ENCODE data around the gene UBE2Q2. TPM values are rescaled to one million over a fixed set of nuclear protein-coding genes. Genes with fewer than 3 reads are reported as not detected.
"Not testable (repeated sequence)": the region's sequence is repeated elsewhere in the genome, so short reads cannot be mapped to it uniquely, and the experiment has no call there.

The UBE2Q2 gene
- 37.0 and 38.9 TPM in 2 replicates for total RNA-seq

DNA sequence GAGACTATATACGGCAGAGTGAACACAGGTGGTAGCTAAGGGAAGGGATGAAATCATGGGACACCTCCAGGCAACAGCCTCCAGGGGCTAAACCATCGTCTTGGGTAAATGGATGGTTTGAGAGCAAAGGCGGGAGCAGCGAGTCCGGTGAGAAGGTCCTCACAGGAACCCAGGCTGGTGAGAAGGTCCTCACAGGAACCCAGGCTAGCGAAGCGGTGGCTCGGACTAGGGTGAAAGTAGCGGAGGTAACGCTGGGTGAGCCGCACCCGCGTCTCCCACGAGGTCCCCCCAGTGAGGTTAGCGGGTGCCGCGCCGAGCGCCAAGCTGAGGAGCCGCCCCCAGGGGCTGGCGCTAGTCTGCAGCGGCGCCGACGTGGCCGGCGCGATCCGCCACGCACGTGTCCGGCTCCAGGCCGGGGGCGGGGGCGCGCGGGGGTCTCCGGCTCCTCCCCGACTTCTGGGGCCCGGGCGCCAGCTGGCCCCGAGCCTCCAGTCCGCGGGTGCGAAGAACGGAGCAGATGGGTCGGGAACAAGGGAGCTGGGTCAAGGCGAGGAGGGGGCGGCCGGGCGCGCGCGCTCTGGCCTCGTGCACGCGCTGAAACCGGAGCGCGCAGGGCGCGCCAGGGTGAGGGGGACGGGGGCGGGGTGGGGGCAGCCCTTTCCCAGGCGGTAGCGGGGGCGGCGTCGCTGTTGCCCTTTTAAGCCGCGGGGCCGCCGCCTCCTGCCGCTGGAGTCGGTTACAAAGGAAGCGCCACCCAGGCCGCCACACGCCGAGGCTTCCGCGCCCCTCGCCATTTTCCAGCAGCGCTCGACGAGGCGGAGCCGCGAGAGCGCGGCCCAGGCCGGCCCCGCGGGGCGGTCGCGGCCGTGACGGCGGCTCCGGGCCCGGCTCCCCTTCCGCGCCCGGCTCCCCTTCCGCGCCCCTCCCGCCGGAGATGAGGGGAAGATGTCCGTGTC is at the start of gene UBE2Q2:
Gene UBE2Q2 (plus strand): TSS at position 726 of the 956 bp plus-strand sequence. CDS start 220 bp downstream, at position 946.
- intact Hi-C loops (cut with micrococcal nuclease): loop anchor here (5.0 to 10.0 kb wide), 4 partner anchors 266 to 1298 kb away; partner anchors contain the start of genes ARID3B, CSK, ISL2 and PTPN9

DNA sequence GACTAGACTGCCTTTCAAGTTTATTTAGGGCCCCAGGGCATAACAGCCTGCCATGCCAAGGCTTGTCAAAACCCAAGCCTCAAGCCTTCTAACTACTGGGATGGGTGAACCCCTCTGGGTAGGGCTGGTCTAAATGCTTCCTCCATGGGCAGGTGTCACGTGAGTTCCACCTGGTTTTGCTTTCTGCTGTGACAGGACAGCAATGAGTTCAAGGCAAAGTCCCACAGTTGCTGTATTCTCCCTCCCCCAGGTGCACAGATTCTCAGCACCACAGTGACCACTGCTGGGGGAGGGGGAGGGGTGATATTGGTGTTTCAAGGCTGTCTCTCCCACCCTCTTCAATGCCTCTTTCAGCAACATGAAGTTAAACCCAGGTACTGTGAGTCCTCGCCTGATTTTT is 46.9 kb upstream of the UBE2Q2 start:
- intact Hi-C loops (cut with micrococcal nuclease): no loop called here

DNA sequence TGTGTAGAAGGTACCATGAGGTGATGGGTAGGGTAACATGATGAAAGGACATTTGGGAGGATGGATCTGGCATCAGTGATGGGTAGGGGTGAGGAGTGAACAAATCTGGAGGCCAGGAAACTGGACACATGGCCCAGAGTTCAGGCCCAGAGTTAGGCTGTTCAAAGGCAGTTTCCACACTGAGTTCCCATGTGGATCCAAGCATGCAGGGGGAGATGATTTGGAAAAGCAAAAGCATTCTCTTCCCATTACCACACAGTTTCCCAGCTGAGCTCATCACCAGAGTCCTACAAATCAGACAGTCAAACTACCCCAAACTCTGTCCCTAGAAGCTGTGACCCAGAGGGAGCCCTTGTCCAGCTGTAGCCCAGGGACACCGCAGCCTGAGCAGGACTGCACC is 46.1 kb upstream of the UBE2Q2 start:
- intact Hi-C loops (cut with micrococcal nuclease): not testable (repeated sequence)

DNA sequence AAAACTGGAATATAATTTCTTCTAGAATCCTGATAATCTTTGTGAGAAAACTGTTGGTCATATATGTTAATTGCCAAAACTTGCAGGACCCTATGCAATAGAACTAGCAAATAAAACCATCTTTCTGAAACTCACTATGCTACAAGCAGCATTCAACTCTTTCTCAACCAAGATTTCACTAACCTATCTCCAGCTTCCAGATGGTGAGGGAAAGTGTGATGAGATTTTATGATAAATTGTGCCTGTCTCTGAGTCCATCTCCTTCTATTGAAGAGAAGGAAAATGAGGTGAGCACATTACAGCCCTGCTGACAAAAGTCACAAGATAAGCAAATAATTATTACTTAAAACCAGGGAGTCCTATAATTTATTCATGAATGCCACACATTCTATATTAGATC is 44.1 kb upstream of the UBE2Q2 start:
- intact Hi-C loops (cut with micrococcal nuclease): no loop called here

DNA sequence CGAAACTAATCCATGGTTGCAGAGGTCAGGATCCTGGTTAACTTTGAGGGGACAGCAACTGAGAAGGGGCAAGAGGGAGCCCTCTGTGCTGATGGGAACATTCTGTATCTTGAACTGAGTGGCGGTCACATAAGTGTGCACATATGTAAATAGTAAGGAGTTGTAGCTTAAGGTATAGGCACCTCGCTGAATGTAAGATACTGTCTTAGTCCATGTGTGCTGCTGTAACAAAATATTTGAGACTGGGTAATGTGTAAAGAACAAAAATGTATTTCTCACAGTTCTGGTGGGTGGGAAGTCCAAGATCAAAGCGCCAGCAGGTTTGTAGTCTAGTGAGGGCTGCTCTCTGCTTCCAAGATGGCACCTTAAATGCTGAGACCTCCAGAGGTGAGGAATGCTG is 42.8 kb upstream of the UBE2Q2 start:
- intact Hi-C loops (cut with micrococcal nuclease): not testable (repeated sequence)

DNA sequence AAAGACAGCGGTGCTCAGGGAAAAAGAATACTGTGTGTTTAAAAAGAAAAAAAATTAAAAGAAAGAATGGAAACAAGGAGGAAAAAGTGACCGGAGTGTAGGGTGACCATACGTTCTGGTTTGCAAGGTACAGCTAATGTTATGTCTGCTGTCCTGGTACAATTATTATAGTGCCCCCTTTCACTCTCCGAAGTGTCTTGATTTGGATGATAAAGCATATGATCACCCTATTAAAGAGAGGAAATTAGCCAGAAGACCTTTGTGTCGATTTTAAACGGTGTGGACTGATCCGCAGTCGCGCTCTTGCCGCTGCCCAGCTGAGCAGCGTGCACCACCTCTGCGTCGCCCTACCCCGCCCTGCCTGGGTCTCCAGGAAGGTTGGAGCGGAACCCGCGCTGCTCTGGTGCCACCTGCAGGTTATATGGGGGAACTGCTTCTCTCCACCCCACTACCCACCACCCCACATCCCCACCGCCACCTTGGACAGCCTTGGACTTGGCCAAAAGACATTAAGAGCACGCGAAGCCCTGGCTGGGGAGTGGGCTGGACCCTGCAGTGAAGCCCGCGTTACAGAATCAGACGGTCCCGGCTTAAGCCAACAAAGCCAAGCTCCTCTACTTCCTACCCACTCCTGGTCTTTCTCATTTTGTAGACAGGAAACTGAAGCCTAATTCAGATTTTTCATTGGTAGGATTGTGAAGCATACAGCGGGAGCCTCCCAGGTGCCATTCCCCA is 41.2 kb upstream of the UBE2Q2 start:
- intact Hi-C loops (cut with micrococcal nuclease): loop anchor here (1.0 kb wide), 3 partner anchors 74 to 337 kb away; no protein-coding TSS in a partner anchor

DNA sequence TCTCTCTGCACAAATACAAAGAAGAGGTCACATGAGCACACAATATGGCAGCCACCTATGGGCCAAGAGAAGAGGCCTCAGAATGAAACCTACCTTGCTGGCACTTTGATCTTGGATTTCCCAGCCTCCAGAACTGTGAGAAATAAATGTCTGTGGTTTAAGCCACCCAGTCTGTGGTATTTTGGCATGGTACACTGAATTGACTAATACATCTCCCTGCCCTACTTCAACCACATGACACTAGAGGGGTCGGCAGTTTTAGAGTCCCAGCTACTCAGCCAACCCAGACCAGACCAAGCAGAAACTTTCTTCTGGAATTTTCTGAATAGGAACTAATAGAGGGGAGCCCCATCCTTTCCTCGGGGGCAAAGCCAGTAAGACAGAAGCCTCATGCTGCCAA is 35.8 kb upstream of the UBE2Q2 start:
- intact Hi-C loops (cut with micrococcal nuclease): not testable (repeated sequence)

DNA sequence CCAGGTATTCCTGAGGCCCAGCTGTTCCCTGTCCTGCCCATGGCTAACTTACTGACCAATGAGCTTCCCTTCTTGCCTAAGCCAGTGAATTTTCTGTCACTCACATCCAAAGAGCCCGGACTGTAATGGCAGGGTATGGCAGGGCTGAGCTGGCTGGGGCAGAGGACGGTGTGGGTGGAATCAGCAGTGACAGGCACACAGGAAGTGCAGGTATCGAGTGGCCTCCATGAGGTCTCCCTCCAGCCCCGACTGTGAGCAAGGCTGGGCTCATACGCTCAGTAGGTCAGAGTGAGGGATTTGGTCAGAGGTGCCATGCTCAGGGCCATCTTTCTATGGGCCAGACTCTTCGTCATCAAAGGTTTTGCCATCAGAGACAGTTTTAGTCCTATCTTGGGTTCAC is 35.2 kb upstream of the UBE2Q2 start:
- intact Hi-C loops (cut with micrococcal nuclease): not testable (repeated sequence)

DNA sequence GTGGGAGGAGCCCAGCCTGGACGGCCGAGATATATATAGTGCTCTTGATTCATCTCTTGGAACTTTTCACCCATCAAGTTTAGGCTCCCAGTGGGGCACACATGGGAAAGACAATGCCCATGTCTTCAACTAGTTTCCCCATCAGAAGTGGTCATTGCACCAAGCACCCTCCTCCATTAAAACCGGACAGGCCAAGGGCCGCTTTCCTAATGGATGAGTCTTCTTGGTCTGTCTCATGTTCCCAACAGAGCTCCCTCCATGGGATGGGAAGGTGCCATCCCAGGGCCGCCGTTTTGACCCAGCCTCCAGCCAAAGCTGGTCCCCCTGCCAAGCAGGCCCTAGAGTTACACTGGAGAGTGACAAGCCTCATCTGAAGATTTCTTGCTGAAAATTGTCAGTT is 34.7 kb upstream of the UBE2Q2 start:
- intact Hi-C loops (cut with micrococcal nuclease): no loop called here

DNA sequence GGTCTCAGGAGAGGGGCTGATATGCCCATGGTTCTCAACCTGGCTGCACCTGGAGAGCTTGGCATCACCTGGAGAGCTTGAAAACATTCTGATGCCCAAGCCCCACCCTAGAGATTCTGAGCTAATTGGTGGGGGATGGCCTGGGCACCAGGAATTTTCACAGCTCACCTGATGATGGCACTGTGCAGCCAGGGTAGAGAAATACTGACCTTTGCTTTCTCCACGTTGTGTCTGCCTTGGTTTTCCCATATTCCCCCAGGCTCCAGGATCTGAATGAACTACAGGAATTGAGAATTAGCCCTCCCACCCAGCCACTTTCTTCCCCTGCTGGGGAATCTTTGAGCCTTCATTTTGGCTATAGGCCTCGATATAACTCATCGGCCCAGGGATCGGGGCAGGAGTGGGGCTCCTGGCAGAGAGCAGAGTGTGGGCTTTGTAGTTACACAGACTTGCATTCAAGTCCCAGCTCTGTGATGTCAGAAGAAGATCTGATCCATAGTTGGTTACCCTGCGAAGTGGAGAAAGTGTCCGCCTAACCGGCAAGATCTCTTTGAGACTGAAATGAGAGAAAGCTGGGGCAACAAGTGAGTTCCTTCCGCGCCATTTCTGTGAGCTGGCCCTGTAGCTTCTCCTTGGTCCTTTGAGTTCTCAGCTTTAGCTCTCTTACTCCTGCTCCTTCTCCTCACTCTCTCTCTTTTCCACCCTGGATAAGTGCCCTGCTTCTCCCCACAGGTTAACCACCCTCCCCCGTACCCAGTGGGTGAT is 33.1 kb upstream of the UBE2Q2 start:
- intact Hi-C loops (cut with micrococcal nuclease): no loop called here

DNA sequence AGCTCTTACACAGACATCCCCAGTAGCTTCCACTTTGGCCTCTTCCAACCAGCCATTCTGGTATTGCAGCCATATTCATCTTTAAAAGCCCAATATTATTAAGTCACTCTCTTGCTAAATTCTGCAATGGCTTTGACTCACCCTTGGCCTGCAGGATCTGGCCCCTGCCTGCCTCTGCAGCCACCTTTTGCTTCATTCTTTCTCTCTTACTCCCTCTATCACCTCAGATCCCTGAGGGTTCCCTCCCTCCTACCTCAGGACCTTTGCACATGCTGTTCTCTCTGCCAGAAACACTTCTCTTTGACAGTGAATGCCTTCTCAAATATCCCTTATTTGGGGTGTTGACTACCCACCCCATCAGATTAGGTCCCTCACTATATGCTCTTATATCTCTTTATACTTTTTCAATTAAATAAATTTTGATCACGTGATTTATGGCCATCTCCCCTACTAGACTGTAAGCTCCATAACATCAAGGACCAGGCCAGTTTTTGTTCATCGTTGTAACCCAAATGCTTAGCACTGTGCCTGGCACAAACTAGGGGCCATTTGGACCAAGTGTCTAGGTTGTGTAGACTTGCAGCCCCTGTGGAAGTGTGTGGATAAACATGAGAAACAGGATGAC is 32.3 kb upstream of the UBE2Q2 start:
- intact Hi-C loops (cut with micrococcal nuclease): no loop called here

DNA sequence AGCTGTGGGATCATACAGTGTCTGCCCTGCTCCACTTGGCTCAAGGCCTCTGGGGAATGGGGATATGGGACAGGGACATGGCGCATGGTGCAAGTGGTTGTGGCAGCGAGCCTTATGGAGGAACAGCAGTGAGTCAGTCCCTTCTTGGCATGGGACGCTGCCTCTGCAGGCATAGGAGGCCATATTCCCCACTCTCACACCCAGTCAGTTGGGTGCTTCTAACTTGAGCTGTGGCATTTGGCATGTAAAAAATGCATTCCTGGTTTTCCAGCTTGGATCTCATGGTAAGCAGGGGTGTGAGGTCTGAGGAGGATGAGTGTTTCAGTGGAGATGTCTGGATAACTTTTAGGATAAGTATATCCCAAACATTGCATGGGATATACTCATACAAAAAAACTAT is 31.6 kb upstream of the UBE2Q2 start:
- intact Hi-C loops (cut with micrococcal nuclease): no loop called here

DNA sequence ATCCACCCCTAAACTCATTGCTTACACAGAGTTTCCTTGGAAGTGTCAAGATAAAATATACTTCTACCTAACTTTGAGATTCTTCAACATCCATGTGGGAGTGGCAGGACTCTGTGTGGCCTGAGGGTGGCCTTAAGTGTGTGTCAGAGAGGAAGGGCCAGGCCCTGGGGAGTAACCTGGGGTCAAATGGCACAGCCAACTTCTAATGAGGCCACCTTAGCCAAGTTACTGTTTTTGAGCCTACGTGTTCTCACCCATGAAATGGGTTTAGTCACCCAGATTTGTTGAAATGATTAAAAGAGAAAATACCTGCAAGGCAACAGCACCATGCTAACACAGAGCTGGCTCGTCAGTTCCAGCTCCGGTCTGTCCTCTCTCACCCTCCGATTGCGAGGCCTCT is 28.5 kb upstream of the UBE2Q2 start:
- intact Hi-C loops (cut with micrococcal nuclease): no loop called here

DNA sequence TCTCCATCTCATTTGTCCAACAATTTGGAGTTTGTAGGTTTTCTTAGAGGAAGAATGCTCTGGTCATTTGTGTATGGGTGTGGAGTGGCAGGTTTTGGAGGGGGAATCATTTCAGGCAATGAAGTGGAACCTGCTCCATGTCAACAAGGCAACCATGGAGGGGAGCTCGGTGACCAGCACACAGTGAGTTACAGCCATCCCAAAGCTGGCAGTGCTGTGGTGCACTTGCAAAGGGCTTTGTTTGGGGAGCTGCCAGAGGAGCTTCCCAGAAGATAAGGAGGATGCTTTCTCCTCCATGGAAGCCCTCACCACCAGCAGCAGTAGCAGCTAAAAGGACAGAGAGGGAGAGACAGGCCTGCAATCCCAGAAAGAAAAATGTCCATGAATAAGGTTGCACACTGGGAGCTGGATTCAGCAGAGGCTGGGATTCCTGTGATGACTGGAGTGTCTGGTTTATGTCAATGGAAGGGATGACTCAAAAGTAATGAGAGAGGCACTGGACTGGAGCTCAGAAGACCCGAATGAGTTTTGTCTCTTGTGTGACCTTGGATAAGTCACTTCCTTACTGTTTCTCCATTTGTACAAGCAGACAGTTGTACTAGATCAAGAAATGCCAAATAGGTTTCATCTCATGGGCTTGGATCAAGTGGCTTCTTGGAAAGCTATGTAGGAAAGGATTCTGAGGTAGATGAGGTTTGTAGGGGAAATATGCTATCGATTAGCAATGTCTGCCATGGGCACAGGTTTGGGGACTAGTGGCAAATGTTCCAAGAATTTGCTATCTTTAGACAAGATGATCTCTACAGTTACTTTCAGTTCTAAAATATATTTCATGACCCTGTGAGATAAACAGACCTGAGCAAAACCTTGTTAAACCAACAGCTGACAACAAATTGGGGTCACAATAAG is 27.2 kb upstream of the UBE2Q2 start:
- intact Hi-C loops (cut with micrococcal nuclease): loop anchor here (2.0 kb wide), 1 partner anchor 21 kb away; no protein-coding TSS in a partner anchor

DNA sequence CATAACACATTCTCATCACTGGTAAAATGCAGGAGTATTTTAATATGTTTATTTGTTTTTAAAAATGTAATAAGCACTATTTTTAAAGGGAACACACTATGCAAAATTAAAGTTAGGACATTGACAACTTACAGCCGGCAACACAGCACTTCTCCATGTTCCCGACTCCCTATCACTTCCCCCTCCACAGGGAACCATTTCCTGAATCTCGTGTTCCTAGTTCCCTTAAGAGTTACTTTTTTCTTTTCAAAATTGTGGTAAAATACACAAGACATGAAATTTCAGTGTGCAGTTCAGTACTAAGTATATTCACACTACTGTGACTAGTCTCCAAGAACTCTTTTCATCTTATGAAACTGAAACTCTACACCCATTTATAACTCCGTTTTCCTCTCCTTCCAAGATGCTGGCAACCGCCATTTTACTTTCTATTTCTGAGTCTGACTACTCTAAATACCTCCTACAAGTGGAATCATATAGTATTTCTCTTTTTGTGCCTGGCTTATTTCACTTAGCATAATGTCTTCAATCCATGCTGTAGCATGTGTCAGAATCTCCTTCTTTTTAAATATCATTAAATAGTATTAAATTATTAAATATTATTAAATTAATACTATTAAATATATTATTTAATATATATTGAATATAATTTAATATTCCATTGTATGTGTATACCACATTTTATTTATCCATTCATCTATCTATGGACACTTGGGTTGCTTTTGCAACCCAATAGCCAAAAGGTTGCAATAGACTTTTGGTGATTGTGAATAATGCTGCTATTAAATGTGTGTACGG is 25.9 kb upstream of the UBE2Q2 start:
- intact Hi-C loops (cut with micrococcal nuclease): loop anchor here (1.0 to 2.0 kb wide), 2 partner anchors 19 to 27 kb away; no protein-coding TSS in a partner anchor

DNA sequence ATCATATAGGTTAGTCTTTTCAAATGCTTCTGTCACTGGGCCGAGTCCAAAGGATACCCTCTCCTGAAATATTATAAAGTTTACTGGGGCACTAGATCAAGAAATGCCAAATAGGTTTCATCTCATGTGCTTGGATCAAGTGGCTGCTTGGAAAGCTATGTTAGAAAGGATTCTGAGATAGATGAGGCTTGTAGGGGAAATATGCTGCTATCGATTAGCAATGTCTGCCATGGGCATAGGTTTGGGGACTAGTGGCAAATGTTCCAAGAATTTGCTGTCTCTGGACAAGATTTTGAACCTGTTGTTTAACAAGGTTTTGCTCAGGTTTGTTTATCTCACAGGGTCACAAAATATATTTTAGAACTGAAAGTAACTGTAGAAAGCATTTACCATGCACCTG is 23.0 kb upstream of the UBE2Q2 start:
- intact Hi-C loops (cut with micrococcal nuclease): no loop called here

DNA sequence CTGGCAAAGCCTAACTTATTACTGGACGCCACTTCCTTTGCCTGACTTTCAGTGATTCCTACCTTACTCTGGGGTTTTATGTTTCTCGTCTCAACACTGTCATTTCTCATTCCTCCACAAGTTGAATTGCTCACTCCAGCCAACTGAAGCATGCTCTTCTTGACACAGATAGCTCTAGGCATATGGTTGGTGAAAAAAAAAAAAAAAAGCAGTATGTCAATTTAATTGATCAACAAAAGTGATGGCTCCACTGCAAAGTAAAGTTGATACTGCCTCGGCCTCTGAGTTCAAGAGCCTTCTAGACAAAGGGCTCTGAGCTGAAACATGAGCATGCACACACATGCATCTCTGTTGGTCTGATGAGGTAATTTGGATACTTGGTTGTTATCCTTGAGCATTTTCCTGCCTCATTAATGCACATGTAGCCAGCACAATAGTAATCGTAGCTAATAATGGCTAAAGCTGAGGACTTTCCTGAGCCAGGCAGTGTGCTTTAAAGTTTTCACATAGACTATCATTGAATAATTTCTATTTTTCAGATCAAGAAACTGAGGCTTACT is 21.4 kb upstream of the UBE2Q2 start:
- intact Hi-C loops (cut with micrococcal nuclease): no loop called here

DNA sequence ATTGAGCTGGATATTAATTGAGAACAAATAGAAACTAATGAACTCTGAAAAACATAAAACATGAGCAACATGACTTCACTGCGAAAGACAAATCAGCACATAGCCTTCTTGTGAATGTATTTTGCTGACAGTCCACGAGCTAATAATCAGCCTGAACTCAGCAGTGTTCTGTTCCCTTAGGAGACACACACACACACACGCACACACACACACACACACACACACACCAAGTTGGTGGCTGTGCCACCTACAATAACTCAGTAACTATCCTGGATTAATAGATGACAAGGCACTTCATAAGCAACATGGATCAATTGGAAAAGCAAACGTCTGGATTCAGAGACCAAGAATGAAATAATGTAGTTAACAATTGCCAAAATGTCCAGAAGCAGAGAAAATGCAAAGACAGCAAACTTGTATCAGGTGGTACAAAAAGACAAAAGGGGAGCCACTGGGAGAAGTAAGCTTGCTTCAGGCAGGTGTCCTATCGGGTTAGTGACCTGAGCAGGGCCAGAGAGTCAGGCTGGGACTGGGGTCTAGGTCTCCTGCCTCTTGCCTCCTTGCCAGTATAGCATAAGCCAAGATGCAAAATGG is 20.5 kb upstream of the UBE2Q2 start:
- intact Hi-C loops (cut with micrococcal nuclease): no loop called here

Data from T-helper 2 cell treated with Interferon-gamma antibody and Interleukin-4, amounts not matched to agents 100 ng/mL and 5 ng/mL, for 36 hours (primary cell).